H1 (cell line): ENCODE results near the gene THOP1. TPM values are rescaled to one million over a fixed set of nuclear protein-coding genes. Genes with fewer than 3 reads are reported as not detected.

ENCODE experiments used
- CTCF ChIA-PET: fragments of 300-600 bp; sonication (Branson Sonifier 250); formaldehyde crosslinking; loops from one replicate; lab custom pipeline; 2021; ENCODE audit not compliant: partially characterized antibody; lab: Charles Lee
- POLR2A ChIA-PET: fragments of 300-600 bp; sonication (Branson Sonifier 250); formaldehyde crosslinking; loops from one replicate; lab custom pipeline; 2021; ENCODE audit warnings: inconsistent platforms; ENCODE audit not compliant: partially characterized antibody; lab: Charles Lee
- DNase-seq, 2 experiments: peaks; one replicate each; pipeline versions ENCODE4 v3.0.0 to v3.0.0-alpha.2; 2010 to 2022; ENCODE audit warnings: low spot score in 2 of 2, low read depth in 1 of 2, mixed read lengths in 1 of 2
- FAIRE-seq: peaks from 2 replicates; lab custom pipeline; 2011; peaks lifted over from hg19 to GRCh38; lab: Jason Lieb, UNC
- H2AFZ ChIP-seq: 2 replicates; pipeline ENCODE4 v1.8.1; 2012; ENCODE audit warnings: low read length, inconsistent platforms
- H2AK5ac ChIP-seq: 2 replicates; pipeline ENCODE4 v1.6.1; 2013; ENCODE audit warnings: low read depth, low read length
- H2BK120ac ChIP-seq: replicated peaks from 2 replicates; pipeline ENCODE3; 2013; ENCODE audit warnings: low read depth, low read length, inconsistent platforms
- H2BK12ac ChIP-seq: 2 replicates; pipeline ENCODE4 v1.6.1; 2013; ENCODE audit warnings: low read depth, low read length
- H2BK15ac ChIP-seq: 2 replicates; pipeline ENCODE4 v1.6.1; 2013; ENCODE audit warnings: low read length
- H2BK20ac ChIP-seq: 2 replicates; pipeline ENCODE4 v1.6.1; 2013; ENCODE audit warnings: low read length
- H2BK5ac ChIP-seq: 2 replicates; pipeline ENCODE4 v1.6.1; 2013; ENCODE audit warnings: low read depth, low read length
- H3K14ac ChIP-seq: 2 replicates; pipeline ENCODE4 v1.6.1; 2013; ENCODE audit warnings: inconsistent platforms; ENCODE audit not compliant: insufficient read length
- H3K18ac ChIP-seq: 2 replicates; pipeline ENCODE4 v1.6.1; 2013; ENCODE audit warnings: low read length; ENCODE audit errors: extremely low read depth
- H3K23ac ChIP-seq: 2 replicates; pipeline ENCODE4 v1.6.1; 2013; ENCODE audit warnings: inconsistent platforms; ENCODE audit not compliant: insufficient read length
- H3K23me2 ChIP-seq: 2 replicates; pipeline ENCODE4 v1.6.1; 2013; ENCODE audit warnings: low read depth, low read length
- H3K27ac ChIP-seq: 2 replicates; pipeline ENCODE4 v1.6.1; 2011; ENCODE audit warnings: low read depth, low read length, inconsistent platforms
- H3K27me3 ChIP-seq, 4 experiments: replicated peaks in 1 of 4; 1 replicate in 1 of 4; 2 replicates in 3 of 4; pipeline versions ENCODE4 v1.6.1 to v1.8.1; 2011 to 2013; ENCODE audit warnings: low read length in 3 of 4, mild to moderate bottlenecking in 3 of 4, inconsistent platforms in 2 of 4, mixed read lengths in 2 of 4, moderate library complexity in 1 of 4; ENCODE audit not compliant: control insufficient read depth in 3 of 4, insufficient read depth in 3 of 4; ENCODE audit errors: extremely low read depth in 1 of 4
- H3K36me3 ChIP-seq, 4 experiments: 2 replicates each; pipeline versions ENCODE4 v1.6.1 to v1.8.1; 2011 to 2013; ENCODE audit warnings: mild to moderate bottlenecking in 4 of 4, low read length in 3 of 4, moderate library complexity in 2 of 4, control low read depth in 1 of 4, inconsistent platforms in 1 of 4; ENCODE audit not compliant: insufficient read depth in 4 of 4, control insufficient read depth in 2 of 4
- H3K4ac ChIP-seq: replicated peaks from 2 replicates; pipeline ENCODE3; 2013; ENCODE audit warnings: low read length, low read depth, mixed read lengths, inconsistent platforms; ENCODE audit not compliant: insufficient read length
- H3K4me1 ChIP-seq, 4 experiments: replicated peaks in 1 of 4; 1 replicate in 1 of 4; 2 replicates in 3 of 4; pipeline versions ENCODE4 v1.6.1 to v1.8.1; 2011 to 2013; ENCODE audit warnings: low read length in 3 of 4, inconsistent platforms in 2 of 4, mixed read lengths in 1 of 4; ENCODE audit not compliant: insufficient read depth in 4 of 4, control insufficient read depth in 3 of 4
- H3K4me2 ChIP-seq, 2 experiments: 2 replicates each; pipeline versions ENCODE4 v1.6.1 to v1.8.1; 2011 to 2013; ENCODE audit warnings: low read depth in 2 of 2, low read length in 2 of 2, control low read depth in 1 of 2, inconsistent platforms in 1 of 2, mild to moderate bottlenecking in 1 of 2; ENCODE audit not compliant: insufficient read depth in 1 of 2
- H3K4me3 ChIP-seq, 4 experiments: fragments of 200-600, 300-600 bp in 1 of 4; sonication (generic), shearing (Covaris generic), sonication (Bioruptor Twin) in 1 of 4; 2 replicates each; pipeline versions ENCODE4 v1.5.1 to v1.8.1; 2011 to 2016; ENCODE audit warnings: low read length in 4 of 4, low read depth in 3 of 4, control low read depth in 2 of 4, inconsistent platforms in 2 of 4, mild to moderate bottlenecking in 2 of 4, mixed read lengths in 1 of 4, moderate library complexity in 1 of 4; ENCODE audit not compliant: insufficient read depth in 2 of 4; ENCODE audit errors: extremely low read depth in 1 of 4
- H3K56ac ChIP-seq: replicated peaks from 2 replicates; pipeline ENCODE3; 2013; ENCODE audit warnings: low read depth, mild to moderate bottlenecking, mixed read lengths, low read length, inconsistent platforms; ENCODE audit not compliant: insufficient read length
- H3K79me1 ChIP-seq: 2 replicates; pipeline ENCODE4 v1.6.1; 2013; ENCODE audit warnings: low read depth, low read length, control low read depth
- H3K79me2 ChIP-seq, 2 experiments: 2 replicates each; pipeline versions ENCODE4 v1.6.1 to v1.8.1; 2012 to 2013; ENCODE audit warnings: low read length in 2 of 2, mild to moderate bottlenecking in 2 of 2, inconsistent platforms in 1 of 2; ENCODE audit not compliant: insufficient read depth in 2 of 2, control insufficient read depth in 1 of 2
- H3K9ac ChIP-seq, 4 experiments: replicated peaks in 1 of 4; 1 replicate in 1 of 4; 2 replicates in 3 of 4; pipeline versions ENCODE4 v1.6.1 to v1.8.1; 2011 to 2013; ENCODE audit warnings: low read depth in 3 of 4, low read length in 3 of 4, control low read depth in 2 of 4, mild to moderate bottlenecking in 2 of 4, moderate library complexity in 2 of 4, inconsistent platforms in 1 of 4; ENCODE audit errors: extremely low read depth in 1 of 4
- H3K9me3 ChIP-seq, 2 experiments: 2 replicates each; pipeline versions ENCODE4 v1.6.1 to v1.8.1; 2012 to 2013; ENCODE audit warnings: mild to moderate bottlenecking in 2 of 2, moderate library complexity in 2 of 2, control low read depth in 1 of 2, inconsistent platforms in 1 of 2, low read depth in 1 of 2, low read length in 1 of 2, mixed read lengths in 1 of 2; ENCODE audit not compliant: insufficient read depth in 2 of 2
- H4K20me1 ChIP-seq, 2 experiments: replicated peaks in 1 of 2; 2 replicates each; pipeline versions ENCODE3 to v1.8.1; 2011 to 2013; ENCODE audit warnings: inconsistent platforms in 2 of 2, low read length in 2 of 2, mild to moderate bottlenecking in 1 of 2; ENCODE audit not compliant: insufficient read depth in 2 of 2, control insufficient read depth in 1 of 2
- H4K5ac ChIP-seq: 2 replicates; pipeline ENCODE4 v1.6.1; 2013; ENCODE audit warnings: low read length, low read depth, mixed read lengths, inconsistent platforms; ENCODE audit not compliant: insufficient read length
- H4K8ac ChIP-seq: 2 replicates; pipeline ENCODE4 v1.8.0; 2013; ENCODE audit warnings: mild to moderate bottlenecking, moderate library complexity, low read length, inconsistent platforms; ENCODE audit not compliant: insufficient read depth; ENCODE audit errors: extremely low read depth
- H4K91ac ChIP-seq: replicated peaks from 2 replicates; pipeline ENCODE3; 2013; ENCODE audit warnings: low read length, mixed read lengths, inconsistent platforms; ENCODE audit not compliant: insufficient read length
- CREB1 ChIP-seq: IDR thresholded peaks from 2 replicates; pipeline ENCODE4 v1.6.1; 2012; ENCODE audit warnings: inconsistent platforms
- CTCF ChIP-seq, 3 experiments: IDR thresholded peaks; 1 replicate in 2 of 3; 2 replicates in 1 of 3; pipeline versions ENCODE4 v1.5.1 to v1.6.1; 2011; ENCODE audit warnings: low read length in 3 of 3, mild to moderate bottlenecking in 3 of 3, inconsistent platforms in 2 of 3, low read depth in 1 of 3, moderate library complexity in 1 of 3; ENCODE audit not compliant: insufficient read depth in 1 of 3; ENCODE audit errors: control extremely low read depth in 1 of 3
- EGR1 ChIP-seq: IDR thresholded peaks from 2 replicates; pipeline ENCODE4 v1.6.1; 2011; ENCODE audit warnings: low read depth, low read length, borderline replicate concordance
- GABPA ChIP-seq: IDR thresholded peaks from 2 replicates; pipeline ENCODE4 v1.6.1; 2011; ENCODE audit warnings: mild to moderate bottlenecking, low read length, moderate library complexity, borderline replicate concordance; ENCODE audit not compliant: insufficient read depth
- POLR2A ChIP-seq, 2 experiments: IDR thresholded peaks; 1 replicate in 1 of 2; 2 replicates in 1 of 2; pipeline ENCODE4 v1.6.1; 2011; ENCODE audit warnings: low read depth in 2 of 2, low read length in 2 of 2, mild to moderate bottlenecking in 2 of 2; ENCODE audit errors: control extremely low read depth in 1 of 2
- SAP30 ChIP-seq: fragments of 300-600 bp; sonication (generic); IDR thresholded peaks from 2 replicates; pipeline ENCODE4 v1.7.1; 2012; ENCODE audit warnings: low read length, moderate library complexity, mild to moderate bottlenecking, inconsistent platforms; ENCODE audit not compliant: insufficient read depth, insufficient replicate concordance
- SIN3A ChIP-seq, 2 experiments: IDR thresholded peaks in 1 of 2; conservative IDR thresholded peaks in 1 of 2; 2 replicates each; pipeline ENCODE4 v1.6.1; 2011 to 2012; ENCODE audit warnings: low read length in 2 of 2, improper control_type of control experiment in 1 of 2, low read depth in 1 of 2, mild to moderate bottlenecking in 1 of 2
- WGBS, 2 experiments: shearing (Covaris generic) in 1 of 2; methylation state at CpG; one replicate each; pipeline versions ENCODE4 v1.1.6 to v1.1.7; 2013 to 2015; ENCODE audit warnings: low lambda C conversion rate in 2 of 2, mixed read lengths in 2 of 2, inconsistent platforms in 1 of 2, low coverage in 1 of 2, missing lambda C conversion rate in 1 of 2; ENCODE audit not compliant: insufficient replicate concordance in 2 of 2, insufficient coverage in 1 of 2, insufficient read length in 1 of 2; ENCODE audit errors: extremely low coverage in 1 of 2, missing lambda C conversion rate in 1 of 2; 5-methylcytosine and 5-hydroxymethylcytosine counted together
- polyA plus RNA-seq, 7 experiments: library from polyadenylated mRNA; depleted of rRNA in 3 of 7; stranded (reverse) in 5 of 7; unstranded in 2 of 7; fragments of >200 nt in 5 of 7; fragments of 200-250 nt in 2 of 7; gene quantifications; 1 replicate in 5 of 7; 2 replicates in 1 of 7; 4 replicates in 1 of 7; pipeline versions ENCODE4 v1.2.1 to v1.2.3, GENCODE V29; 2011 to 2013; ENCODE audit warnings: missing spikeins in 2 of 7, mixed read lengths in 2 of 7
- total RNA-seq: library from RNA; stranded (reverse); fragmentation: NEBNext Ultra II Directional; extraction: Animal tissue kit (Norgen Biotek cat#: 25700); gene quantifications from 2 replicates; pipeline ENCODE4 v1.2.1, GENCODE V29; 2021

Gene THOP1
- total and polyA plus RNA-seq, 2 of the 8 experiments (the other 6 are each of a cell fraction or from before 2014, with no cell fraction given), result 136 to 159 TPM

GRCh38 chr19:2787115-2787514 is 1.8 kb downstream of the THOP1 start:
- H4K8ac ChIP-seq, result no peak overlapping the region
- no peaks in the 10 kb centered on the region for H3K27me3 ChIP-seq
- ChIA-PET POLR2A (interaction anchor here (0.7 to 1.7 kb wide), 4 partner anchors 10 to 377 kb away, joined by 3 to 5 read pairs (median 3); no protein-coding TSS in a partner anchor), CTCF (interaction anchor here (0.9 to 1.3 kb wide), 5 partner anchors 11 to 424 kb away, joined by 3 to 5 read pairs (median 4); no protein-coding TSS in a partner anchor)
- 87% methylated on average over 8 of the region's 8 CpGs; no CpG with 5 or more reads in 1 of the 2 experiments for WGBS, 2 experiments
- no peak overlapping the region for H2BK12ac ChIP-seq
- H4K91ac ChIP-seq, result no peak overlapping the region
- no peak overlapping the region for H3K23ac ChIP-seq
- no peak overlapping the region for H2AFZ ChIP-seq
- no peak overlapping the region for H2BK20ac ChIP-seq
- no peak overlapping the region for H2AK5ac ChIP-seq
- peaks cover 14 to 54% of the 10 kb centered on the region in 2 experiments for H3K79me2 ChIP-seq
- H3K23me2 ChIP-seq, result peaks cover 10% of the 10 kb centered on the region
- peaks cover 0 to 4% (median 1%) of the 10 kb centered on the region in 4 experiments; a peak in 4 of 7 replicates for H3K4me1 ChIP-seq
- peaks cover 4 to 27% of the 10 kb centered on the region in 2 experiments for H4K20me1 ChIP-seq
- H3K36me3 ChIP-seq, result peaks cover 5 to 30% (median 14%) of the 10 kb centered on the region in 4 experiments; a peak in 7 of 8 replicates
- H3K4me3 ChIP-seq, result no peak overlapping the region
- peaks cover 10% of the 10 kb centered on the region for H3K79me1 ChIP-seq
- no peaks in the 10 kb centered on the region for H3K9me3 ChIP-seq
- no peak overlapping the region for H4K5ac ChIP-seq
- H3K27ac ChIP-seq, result no peak overlapping the region
- no peak overlapping the region for H3K18ac ChIP-seq
- H2BK120ac ChIP-seq, result no peak overlapping the region
- no peak overlapping the region for H2BK15ac ChIP-seq
- DNase-seq (no peak), FAIRE-seq (no peak)
- H3K56ac ChIP-seq, result no peak overlapping the region
- no peak overlapping the region for H3K9ac ChIP-seq
- no peak overlapping the region for H2BK5ac ChIP-seq
- H3K14ac ChIP-seq, result no peak overlapping the region
- TF ChIP-seq CTCF (IDR thresholded peaks at IDR 0.05; ENCODE audit: control extremely low read depth in 1 of 3, insufficient read depth in 1 of 3, low read depth in 1 of 3, low read length in 3 of 3) (no peak), GABPA (no peak), EGR1 (no peak), POLR2A (IDR thresholded peaks at IDR 0.05; ENCODE audit: control extremely low read depth in 1 of 2, low read depth in 2 of 2, low read length in 2 of 2) (no peak), SIN3A (conservative IDR thresholded peaks at IDR 0.05 in 1 of 2, IDR thresholded peaks at IDR 0.05 in 1 of 2; ENCODE audit: low read depth in 1 of 2, low read length in 2 of 2) (no peak), CREB1 (no peak), SAP30 (no peak)
- no peak overlapping the region; a peak in 1 of 4 replicates for H3K4me2 ChIP-seq
- no peak overlapping the region for H3K4ac ChIP-seq
